Right lobe of liver (tissue), 6 donors: ENCODE results near the gene TIMM44. TPM values are rescaled to one million over a fixed set of nuclear protein-coding genes. Genes with fewer than 3 reads are reported as not detected.
A peak's percentile ranks its signal among the peaks of the same experiment; 100 is the strongest.

Experiments
- ATAC-seq, 4 donors: fragments of 200-7000 bp; cut with Tn5 transposase; one replicate each; pipeline ENCODE4 v1.9.1; 2020; ENCODE audit warnings: mild to moderate bottlenecking in 4 of 4, moderate library complexity in 4 of 4
- DNase-seq, 3 donors: peaks; one replicate each; pipeline ENCODE4 v3.0.0-alpha.2; 2020
- H3K27ac ChIP-seq, 3 donors: fragments of 200-600 bp; one replicate each; pipeline ENCODE4 v1.8.0; 2022
- H3K27me3 ChIP-seq, 2 donors: fragments of 200-600 bp; one replicate each; pipeline ENCODE4 v1.8.0; 2022
- H3K36me3 ChIP-seq, 4 donors: fragments of 200-600 bp; sonication (generic) in 1 of 4; one replicate each; pipeline versions ENCODE4 v1.5.1 to v1.8.0; 2017 to 2022; ENCODE audit warnings: control low read depth in 1 of 4
- H3K4me1 ChIP-seq, 4 donors: fragments of 200-600 bp; sonication (generic) in 1 of 4; one replicate each; pipeline versions ENCODE4 v1.5.1 to v1.8.0; 2017 to 2022; ENCODE audit warnings: control low read depth in 1 of 4
- H3K4me3 ChIP-seq, 3 donors: fragments of 200-600 bp; one replicate each; pipeline ENCODE4 v1.8.0; 2022
- H3K9me3 ChIP-seq, 4 donors: fragments of 200-600 bp; sonication (generic) in 1 of 4; one replicate each; pipeline versions ENCODE4 v1.5.1 to v1.8.0; 2017 to 2022; ENCODE audit warnings: control low read depth in 1 of 4
- POLR2A ChIP-seq: fragments of 450-650 bp; IDR thresholded peaks from one replicate; pipeline ENCODE4 v1.6.1; 2017; ENCODE audit warnings: antibody characterized with exemption, mild to moderate bottlenecking
- WGBS: methylation state at CpG from one replicate; pipeline ENCODE4 v1.1.6; 2018; ENCODE audit warnings: low coverage, low lambda C conversion rate; ENCODE audit not compliant: insufficient coverage; ENCODE audit errors: missing lambda C conversion rate; 5-methylcytosine and 5-hydroxymethylcytosine counted together
- intact Hi-C, 2 donors: fragments of 100-400 bp; cut with DNase I; formaldehyde crosslinking; loops; one replicate each; pipeline versions ENCODE4 v1.11.2 to v1.14.1; 2022
- total RNA-seq, 6 experiments: library from RNA; depleted of rRNA in 2 of 6; stranded (reverse); fragments of >200 nt in 2 of 6; fragmentation: NEBNext Ultra II Directional in 3 of 6; extraction: Animal tissue kit (Norgen Biotek cat#: 25700) in 3 of 6; gene quantifications; one replicate each; pipeline versions ENCODE4 v1.1.0 to v1.2.4, GENCODE V29; 2016 to 2023
- TF ChIP-seq, protein P1 (sequence below), 4 donors: fragments of 200-600 bp in 3 of 4; fragments of 450-650 bp in 1 of 4; IDR thresholded peaks; one replicate each; pipeline versions ENCODE4 v1.5.1 to v1.8.0; 2016 to 2022; ENCODE audit warnings: antibody characterized with exemption in 4 of 4, mild to moderate bottlenecking in 2 of 4
- donor health status: DM: no; HTN: yes; CAD: no.
- donor health status: DM: no; HTN: no; CAD: no.
- donor health status: DM: no; HTN: no; CAD: no.
- donor health status: DM: no; HTN: yes; CAD: no.
- donor health status: DM: no; HTN: yes; CAD: no.

Gene TIMM44
- total RNA-seq, 6 experiments from 2014 or later = 26.1 to 41.7 (median 36.9) TPM

GRCh38 chr19:7981199-7981598 is 37.7 kb upstream of the TIMM44 start:
- Histone ChIP-seq H3K27me3 (no peaks in the 10 kb centered on the region), H3K27ac (no peak overlapping the region), H3K36me3 (peaks cover 0 to 25% (median 3%) of the 10 kb centered on the region in 4 donors), H3K4me1 (peaks cover 0 to 29% (median 13%) of the 10 kb centered on the region in 4 donors), H3K4me3 (no peak overlapping the region), H3K9me3 (no peaks in the 10 kb centered on the region)
- ATAC-seq (peak in 1 of 4 donors; percentile 2), DNase-seq (peak in 1 of 3 donors; percentile 12)
- TF ChIP-seq POLR2A = no peak
- TF ChIP-seq, protein P1, sequence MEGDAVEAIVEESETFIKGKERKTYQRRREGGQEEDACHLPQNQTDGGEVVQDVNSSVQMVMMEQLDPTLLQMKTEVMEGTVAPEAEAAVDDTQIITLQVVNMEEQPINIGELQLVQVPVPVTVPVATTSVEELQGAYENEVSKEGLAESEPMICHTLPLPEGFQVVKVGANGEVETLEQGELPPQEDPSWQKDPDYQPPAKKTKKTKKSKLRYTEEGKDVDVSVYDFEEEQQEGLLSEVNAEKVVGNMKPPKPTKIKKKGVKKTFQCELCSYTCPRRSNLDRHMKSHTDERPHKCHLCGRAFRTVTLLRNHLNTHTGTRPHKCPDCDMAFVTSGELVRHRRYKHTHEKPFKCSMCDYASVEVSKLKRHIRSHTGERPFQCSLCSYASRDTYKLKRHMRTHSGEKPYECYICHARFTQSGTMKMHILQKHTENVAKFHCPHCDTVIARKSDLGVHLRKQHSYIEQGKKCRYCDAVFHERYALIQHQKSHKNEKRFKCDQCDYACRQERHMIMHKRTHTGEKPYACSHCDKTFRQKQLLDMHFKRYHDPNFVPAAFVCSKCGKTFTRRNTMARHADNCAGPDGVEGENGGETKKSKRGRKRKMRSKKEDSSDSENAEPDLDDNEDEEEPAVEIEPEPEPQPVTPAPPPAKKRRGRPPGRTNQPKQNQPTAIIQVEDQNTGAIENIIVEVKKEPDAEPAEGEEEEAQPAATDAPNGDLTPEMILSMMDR (IDR thresholded peaks at IDR 0.05) = no peak
- intact Hi-C loops = no loop called here
- WGBS = 26% methylated on average over 5 of the region's 7 CpGs

GRCh38 chr19:7980635-7981121 is 37.2 kb upstream of the TIMM44 start:
- H3K27me3 ChIP-seq = no peaks in the 10 kb centered on the region
- intact Hi-C loops = no loop called here
- H3K27ac ChIP-seq = no peak overlapping the region
- H3K36me3 ChIP-seq = peaks cover 0 to 25% (median 3%) of the 10 kb centered on the region in 4 donors
- 53% methylated on average over 4 of the region's 12 CpGs for WGBS
- peak in 1 of 3 donors; percentile 27 for DNase-seq
- ATAC-seq = peak in 1 of 4 donors; percentile 4
- H3K4me1 ChIP-seq = peaks cover 0 to 29% (median 13%) of the 10 kb centered on the region in 4 donors
- TF ChIP-seq POLR2A = no peak
- TF ChIP-seq, protein P1 (IDR thresholded peaks at IDR 0.05) = no peak
- no peak overlapping the region for H3K4me3 ChIP-seq
- no peaks in the 10 kb centered on the region for H3K9me3 ChIP-seq

GRCh38 chr19:7980168-7980567 is 36.7 kb upstream of the TIMM44 start:
- peaks cover 0 to 29% (median 13%) of the 10 kb centered on the region in 4 donors for H3K4me1 ChIP-seq
- H3K36me3 ChIP-seq = peaks cover 0 to 25% (median 3%) of the 10 kb centered on the region in 4 donors
- DNase-seq (peak; percentile 42 to 72 (median 67)), ATAC-seq (peak; percentile 63 to 73 (median 66))
- no peak overlapping the region for H3K27ac ChIP-seq
- no peaks in the 10 kb centered on the region for H3K9me3 ChIP-seq
- TF ChIP-seq POLR2A = no peak
- TF ChIP-seq, protein P1 (IDR thresholded peaks at IDR 0.05) = no peak
- H3K27me3 ChIP-seq = no peaks in the 10 kb centered on the region
- no peak overlapping the region for H3K4me3 ChIP-seq
- WGBS = 0% methylated on average over 1 of the region's 13 CpGs
- intact Hi-C loops = no loop called here

GRCh38 chr19:7979559-7979958 is 36.1 kb upstream of the TIMM44 start:
- WGBS = 0% methylated on average over 1 of the region's 8 CpGs
- peaks cover 0 to 25% (median 3%) of the 10 kb centered on the region in 4 donors for H3K36me3 ChIP-seq
- H3K4me3 ChIP-seq = no peak overlapping the region
- no peak overlapping the region for H3K27ac ChIP-seq
- H3K27me3 ChIP-seq = no peaks in the 10 kb centered on the region
- TF ChIP-seq POLR2A = no peak
- TF ChIP-seq, protein P1 (IDR thresholded peaks at IDR 0.05) = no peak
- DNase-seq = peak in 2 of 3 donors; percentile 38 to 76
- ATAC-seq = peak; percentile 46 to 66 (median 58)
- intact Hi-C loops = no loop called here
- H3K4me1 ChIP-seq = peaks cover 0 to 29% (median 13%) of the 10 kb centered on the region in 4 donors
- no peaks in the 10 kb centered on the region for H3K9me3 ChIP-seq
